Activated CD4-positive, alpha-beta T cell treated with anti-CD3 and anti-CD28 coated beads, Interleukin-10, Interleukin-2, amounts not matched to agents 100 ng/mL and 50 ng/mL, durations not matched to agents 16 hours and 8 hours (primary cell): ENCODE results near the gene NNAT.

Experiments used
- DNase-seq: peaks from one replicate; pipeline ENCODE4 v3.0.0-alpha.2; 2020

Gene NNAT

DNA sequence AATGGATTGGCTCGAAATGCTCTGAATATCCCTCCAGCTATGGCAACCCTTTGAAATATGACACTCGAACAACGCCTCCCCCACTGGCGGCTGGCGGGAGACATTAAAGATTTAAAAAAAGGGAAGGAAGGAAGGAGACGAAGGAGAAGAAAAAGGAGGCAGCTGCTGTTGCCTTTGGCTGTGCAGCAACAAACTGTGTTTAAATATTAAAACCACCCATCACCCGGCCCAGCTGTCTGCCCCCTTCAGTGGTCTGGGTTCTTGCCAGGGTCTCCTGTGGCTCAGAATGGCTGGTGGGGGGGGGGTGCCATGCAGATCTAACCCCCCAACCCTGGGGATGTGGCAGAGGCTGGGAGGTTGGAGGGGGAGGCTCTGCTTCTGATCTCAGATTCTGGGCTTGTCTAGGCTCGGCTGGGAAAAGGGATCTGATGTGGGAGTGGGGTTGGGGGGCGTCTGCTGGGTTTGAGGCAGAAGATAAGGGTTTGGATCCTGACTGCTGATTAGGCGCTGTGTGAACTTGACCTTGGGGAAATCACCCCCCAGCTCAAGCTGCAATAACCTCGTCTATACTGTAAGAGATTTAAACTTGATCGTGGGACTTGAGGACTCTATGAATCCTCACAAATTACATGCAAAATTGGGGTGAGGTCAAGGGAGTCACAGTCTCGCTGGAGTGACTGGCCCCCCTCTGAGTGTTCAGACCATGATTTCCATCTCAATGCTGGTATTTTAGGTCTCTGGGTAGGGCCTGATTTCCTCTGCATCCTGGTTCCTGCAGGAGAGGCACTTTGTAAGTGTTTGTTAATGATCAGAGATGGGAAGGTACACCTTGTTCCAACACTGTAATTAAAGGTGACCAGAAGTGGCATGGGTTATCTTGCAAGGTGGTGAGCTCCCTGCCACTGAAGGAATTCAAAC is 46.9 kb downstream of the NNAT start:
- no peak for DNase-seq

DNA sequence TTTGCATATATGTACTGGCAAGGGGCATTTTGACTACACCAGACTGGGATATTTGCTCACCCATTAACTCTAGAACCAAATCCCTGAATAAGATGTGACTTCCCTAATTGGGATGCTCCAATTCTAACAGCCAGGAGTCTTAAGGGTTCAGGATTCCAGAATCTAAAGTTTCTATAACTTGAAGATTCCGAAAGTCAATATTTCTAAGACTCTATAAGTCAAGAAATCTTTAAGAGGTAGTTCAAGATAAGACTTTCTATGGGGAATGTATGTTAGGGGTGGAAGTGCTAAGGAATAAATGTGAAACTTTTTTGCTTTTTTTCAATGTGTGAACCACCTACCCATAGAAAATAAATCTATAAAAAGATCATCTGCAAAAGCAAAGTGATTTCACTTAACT is 49.4 kb downstream of the NNAT start:
- DNase-seq = no peak

DNA sequence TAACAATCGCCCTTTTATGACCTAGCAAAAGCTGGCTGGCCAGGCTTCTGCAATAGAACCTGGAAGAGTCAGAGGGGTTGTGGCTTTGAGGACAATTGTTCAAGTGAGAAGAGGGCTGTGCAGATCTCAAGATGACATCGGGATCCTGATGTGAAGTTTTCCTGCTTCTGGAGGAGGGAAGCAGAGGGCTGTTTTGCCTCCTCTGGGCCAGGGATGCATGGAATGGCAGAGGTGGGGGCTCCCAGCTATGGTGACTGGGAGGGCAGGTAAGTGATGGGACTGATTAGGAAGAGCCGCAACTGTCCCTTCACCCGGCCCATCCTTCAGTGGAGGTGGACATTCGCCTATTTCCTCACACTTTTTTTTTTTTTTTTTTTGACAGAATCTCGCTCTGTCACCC is 50.0 kb downstream of the NNAT start:
- DNase-seq = no peak
